ENCODE measurements around the gene OSTN. TPM values are rescaled to one million over a fixed set of nuclear protein-coding genes. Genes with fewer than 3 reads are reported as not detected.

Gene OSTN
- total RNA-seq, 1 donor from 2014 or later, result not detected

GRCh38 chr3:191237047-191237882 is 38.2 kb downstream of the OSTN start:
- Mint-ChIP-seq H3K4me1 (ENCODE audit: unreplicated experiment) (peaks cover 2% of the 10 kb centered on the region), H3K4me3 (ENCODE audit: unreplicated experiment) (no peak overlapping the region), H3K9me3 (ENCODE audit: unreplicated experiment) (no peaks in the 10 kb centered on the region), H3K27me3 (ENCODE audit: unreplicated experiment) (no peaks in the 10 kb centered on the region), H3K27ac (ENCODE audit: unreplicated experiment) (no peak overlapping the region), H3K36me3 (ENCODE audit: low read depth, unreplicated experiment) (no peaks in the 10 kb centered on the region)
- TF ChIP-seq CTCF (IDR thresholded peaks at IDR 0.05; ENCODE audit: unreplicated experiment), result no peak
- DNase-seq (ENCODE audit: low spot score), result no peak

GRCh38 chr3:191238321-191238817 is 39.3 kb downstream of the OSTN start:
- peaks cover 2% of the 10 kb centered on the region for H3K4me1 Mint-ChIP-seq (ENCODE audit: unreplicated experiment)
- no peak for TF ChIP-seq CTCF (IDR thresholded peaks at IDR 0.05; ENCODE audit: unreplicated experiment)
- H3K9me3 Mint-ChIP-seq (ENCODE audit: unreplicated experiment), result no peaks in the 10 kb centered on the region
- DNase-seq (ENCODE audit: low spot score), result no peak
- no peak overlapping the region for H3K27ac Mint-ChIP-seq (ENCODE audit: unreplicated experiment)
- H3K4me3 Mint-ChIP-seq (ENCODE audit: unreplicated experiment), result no peak overlapping the region
- H3K36me3 Mint-ChIP-seq (ENCODE audit: low read depth, unreplicated experiment), result no peaks in the 10 kb centered on the region
- no peaks in the 10 kb centered on the region for H3K27me3 Mint-ChIP-seq (ENCODE audit: unreplicated experiment)

- Mint-ChIP-seq H3K36me3 (ENCODE audit: low read depth, unreplicated experiment) (no peaks in the 10 kb centered on the region), H3K4me1 (ENCODE audit: unreplicated experiment) (peaks cover 2% of the 10 kb centered on the region), H3K4me3 (ENCODE audit: unreplicated experiment) (no peak overlapping the region), H3K9me3 (ENCODE audit: unreplicated experiment) (no peaks in the 10 kb centered on the region), H3K27me3 (ENCODE audit: unreplicated experiment) (no peaks in the 10 kb centered on the region), H3K27ac (ENCODE audit: unreplicated experiment) (no peak overlapping the region)
- TF ChIP-seq CTCF (IDR thresholded peaks at IDR 0.05; ENCODE audit: unreplicated experiment), result no peak
- no peak for DNase-seq (ENCODE audit: low spot score)
Observed at GRCh38 chr3:191239407-191240031, 40.5 kb downstream of the OSTN start.

- Mint-ChIP-seq H3K36me3 (ENCODE audit: low read depth, unreplicated experiment) (no peaks in the 10 kb centered on the region), H3K4me1 (ENCODE audit: unreplicated experiment) (peaks cover 2% of the 10 kb centered on the region), H3K27me3 (ENCODE audit: unreplicated experiment) (no peaks in the 10 kb centered on the region), H3K27ac (ENCODE audit: unreplicated experiment) (no peak overlapping the region), H3K9me3 (ENCODE audit: unreplicated experiment) (no peaks in the 10 kb centered on the region), H3K4me3 (ENCODE audit: unreplicated experiment) (no peak overlapping the region)
- TF ChIP-seq CTCF (IDR thresholded peaks at IDR 0.05; ENCODE audit: unreplicated experiment), result no peak
- no peak for DNase-seq (ENCODE audit: low spot score)
Observed at GRCh38 chr3:191240486-191240885, 41.4 kb downstream of the OSTN start.

Measured in endothelial cell (in vitro differentiated cells).